Bone marrow (tissue), 2 donors: ENCODE measurements around the gene UBR3.

Experiments
- DNase-seq, 2 donors: peaks; one replicate each; lab custom pipeline; 2025; lab: John Stamatoyannopoulos, UW

Gene UBR3

GRCh38 chr2:170052151-170052550, 224.9 kb downstream of the UBR3 start:
- no peak for DNase-seq

DNA sequence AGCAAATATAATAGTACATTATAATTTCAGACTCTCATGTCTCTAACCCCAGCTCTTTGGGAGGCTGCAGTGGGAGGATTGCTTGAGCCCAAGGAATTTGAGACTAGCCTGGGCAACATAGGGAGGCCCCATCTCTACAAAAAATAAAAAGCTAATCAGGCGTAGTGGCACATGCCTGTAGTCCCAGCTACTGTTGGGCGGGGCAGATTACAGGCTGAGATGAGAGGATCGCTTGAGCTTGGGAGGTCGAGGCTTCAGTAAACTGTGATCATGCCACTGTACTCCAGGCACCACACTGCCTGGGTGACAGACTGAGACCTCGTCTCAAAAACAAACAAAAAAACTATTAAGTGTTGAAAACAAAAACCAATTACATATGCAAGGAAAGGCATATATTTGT, 227.7 kb downstream of the UBR3 start:
- DNase-seq: no peak

DNA sequence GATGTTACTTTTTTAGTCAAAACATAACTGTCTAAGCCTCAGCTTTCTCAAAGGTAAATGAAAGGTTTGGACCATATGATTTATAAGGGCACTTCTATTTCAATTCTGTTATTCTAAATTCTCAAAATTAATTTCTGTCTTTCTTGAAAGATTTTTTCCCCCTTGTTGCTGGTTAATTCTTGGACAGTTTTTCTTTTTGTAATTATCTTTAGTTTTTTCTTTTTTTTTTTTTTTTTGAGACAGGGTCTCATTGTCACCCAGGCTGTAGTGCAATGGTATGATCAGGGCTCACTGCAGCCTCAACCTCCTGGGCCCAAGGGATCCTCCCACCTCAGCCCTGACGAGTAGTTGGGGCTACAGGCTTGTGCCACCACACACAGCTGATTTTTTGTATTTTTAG, 229.6 kb downstream of the UBR3 start:
- DNase-seq: no peak

DNA sequence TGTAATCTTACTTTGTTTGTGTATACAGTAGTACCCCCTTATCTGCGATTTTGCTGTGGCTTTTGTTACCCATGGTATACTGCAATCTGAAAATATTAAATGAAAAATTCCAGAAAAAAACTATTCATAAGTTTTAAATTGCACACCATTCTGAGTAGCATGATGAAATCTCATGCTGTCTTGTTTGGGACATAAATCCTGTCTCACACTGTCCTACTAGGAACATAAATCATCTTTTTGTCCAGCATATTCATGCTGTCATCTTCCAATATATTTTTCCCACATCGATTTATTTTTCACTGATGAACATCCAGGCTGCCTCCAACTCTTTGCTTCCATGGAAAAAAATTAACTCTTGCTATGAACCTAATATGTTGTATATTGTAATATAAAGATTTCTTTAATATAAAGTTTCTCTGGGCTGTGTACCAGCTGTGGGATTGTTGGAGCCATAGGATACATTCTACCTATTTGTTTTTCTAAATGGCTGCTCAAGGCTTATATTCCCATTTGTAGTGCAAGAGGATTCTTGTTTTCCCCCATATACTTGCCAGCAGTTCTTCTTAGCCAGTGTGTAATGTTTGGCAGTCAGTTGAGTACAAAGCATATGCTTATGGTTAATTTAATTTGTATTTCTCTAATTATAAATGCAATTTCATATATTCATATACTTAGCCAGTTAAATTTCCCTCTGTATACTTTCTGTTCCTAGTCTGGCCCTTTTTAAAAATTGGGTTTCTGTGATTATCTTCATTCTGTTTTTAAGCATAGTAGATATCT, 236.4 kb downstream of the UBR3 start:
- DNase-seq: no peak

DNA sequence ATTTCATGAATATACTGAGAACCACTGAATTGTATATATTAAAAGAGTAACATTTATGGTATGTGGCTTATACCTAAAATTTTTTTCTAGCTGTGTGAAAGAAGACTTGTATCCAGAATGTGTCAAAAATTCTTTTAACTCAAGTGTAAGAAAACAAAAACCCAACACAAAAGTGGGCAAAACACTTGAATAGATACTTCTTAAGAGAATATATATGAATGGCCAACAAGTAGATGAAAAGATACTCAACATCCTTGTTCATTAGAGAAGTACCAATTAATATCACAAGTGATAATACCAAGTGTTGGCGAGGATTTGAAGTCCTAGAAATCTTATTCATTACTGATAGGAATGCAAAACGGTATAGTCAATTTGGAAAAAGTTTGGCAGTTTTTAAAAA, 243.5 kb downstream of the UBR3 start:
- no peak for DNase-seq

- no peak for DNase-seq
These were observed 246.0 kb downstream of the UBR3 start for GRCh38 chr2:170073288-170073687.

DNA sequence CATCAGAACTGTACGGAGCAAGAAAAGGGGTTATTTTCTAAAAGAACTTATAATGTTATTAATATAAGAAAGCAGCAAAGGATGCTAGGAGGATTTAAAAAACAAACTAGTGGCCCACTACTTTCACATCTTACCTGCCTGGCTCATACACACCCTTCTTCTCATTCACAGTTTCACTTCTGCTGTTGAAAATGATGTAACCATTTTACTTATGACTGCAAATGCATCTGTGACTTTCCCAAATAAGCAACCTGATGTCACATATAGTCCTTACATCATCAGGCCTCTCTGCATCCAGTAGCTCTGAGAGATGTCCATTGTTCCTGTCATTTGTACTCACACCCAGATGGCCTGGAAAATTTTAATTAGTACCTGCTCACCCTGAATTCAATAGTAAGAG, 248.9 kb downstream of the UBR3 start:
- no peak for DNase-seq

DNA sequence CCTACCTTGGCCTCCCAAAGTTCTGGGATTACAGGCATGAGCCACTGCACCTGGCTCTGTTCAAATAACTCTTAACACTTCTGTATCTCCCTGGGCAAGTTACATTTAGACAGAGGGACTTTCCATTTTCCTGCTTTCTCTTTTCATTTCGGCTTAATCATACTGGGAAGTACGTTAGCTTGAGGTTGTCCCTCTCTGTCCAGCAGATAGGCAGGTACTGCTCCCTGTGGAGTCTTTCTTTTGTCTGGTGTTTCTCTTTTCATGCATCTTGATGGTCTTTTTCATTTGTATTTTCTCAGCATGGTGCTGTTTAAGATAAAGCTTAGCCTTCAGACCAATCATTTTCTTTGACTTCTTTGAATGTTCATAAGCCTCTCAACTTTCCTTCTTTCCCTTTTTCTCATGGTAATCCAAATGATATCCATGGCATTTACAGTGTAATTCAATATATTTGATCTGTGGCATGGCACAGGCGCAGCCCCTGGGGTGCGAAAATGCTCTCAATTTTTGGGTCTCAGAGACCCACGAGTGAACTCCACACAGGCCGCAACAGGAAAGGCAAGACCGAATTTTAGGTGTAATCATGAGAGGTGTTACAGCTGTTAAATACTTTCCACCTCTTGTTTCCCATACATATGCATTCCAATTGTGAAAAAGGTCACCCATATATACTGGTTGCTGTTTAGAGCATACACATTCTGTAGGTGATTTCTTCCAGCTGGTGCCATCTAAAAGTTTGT, 250.7 kb downstream of the UBR3 start:
- no peak for DNase-seq

DNA sequence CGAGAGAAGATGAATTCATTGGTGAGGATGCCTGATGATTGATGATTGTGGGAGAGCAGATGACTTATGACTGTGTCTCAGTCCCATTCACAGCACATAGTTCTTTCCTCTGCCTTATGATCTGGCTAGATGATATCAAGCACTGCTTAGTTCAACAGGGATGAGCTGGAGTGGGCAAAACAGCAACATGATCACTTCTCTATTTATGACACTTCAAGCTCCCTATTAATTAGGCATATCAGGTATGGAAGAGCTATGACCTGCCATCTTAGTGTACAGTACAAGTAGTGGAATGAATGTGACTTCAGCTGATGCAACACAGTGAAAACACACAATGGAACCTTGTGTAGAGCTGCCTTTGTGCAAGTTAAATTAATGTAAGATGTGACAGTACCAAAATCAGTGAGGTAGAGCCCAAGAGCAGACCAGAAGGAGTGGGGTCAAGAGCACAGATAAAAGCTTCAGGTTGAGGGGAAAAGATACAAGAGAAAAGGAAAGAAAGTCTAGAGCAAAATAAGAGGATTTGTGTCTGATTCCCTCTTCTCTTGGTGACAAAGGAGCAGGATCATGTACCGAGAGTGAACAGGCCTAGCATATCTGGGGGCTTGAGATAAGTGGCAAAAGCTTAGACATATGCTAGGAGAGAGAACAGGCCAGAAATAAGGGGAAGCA, 257.7 kb downstream of the UBR3 start:
- no peak for DNase-seq

GRCh38 chr2:170086117-170086688, 258.9 kb downstream of the UBR3 start:
- no peak for DNase-seq

DNA sequence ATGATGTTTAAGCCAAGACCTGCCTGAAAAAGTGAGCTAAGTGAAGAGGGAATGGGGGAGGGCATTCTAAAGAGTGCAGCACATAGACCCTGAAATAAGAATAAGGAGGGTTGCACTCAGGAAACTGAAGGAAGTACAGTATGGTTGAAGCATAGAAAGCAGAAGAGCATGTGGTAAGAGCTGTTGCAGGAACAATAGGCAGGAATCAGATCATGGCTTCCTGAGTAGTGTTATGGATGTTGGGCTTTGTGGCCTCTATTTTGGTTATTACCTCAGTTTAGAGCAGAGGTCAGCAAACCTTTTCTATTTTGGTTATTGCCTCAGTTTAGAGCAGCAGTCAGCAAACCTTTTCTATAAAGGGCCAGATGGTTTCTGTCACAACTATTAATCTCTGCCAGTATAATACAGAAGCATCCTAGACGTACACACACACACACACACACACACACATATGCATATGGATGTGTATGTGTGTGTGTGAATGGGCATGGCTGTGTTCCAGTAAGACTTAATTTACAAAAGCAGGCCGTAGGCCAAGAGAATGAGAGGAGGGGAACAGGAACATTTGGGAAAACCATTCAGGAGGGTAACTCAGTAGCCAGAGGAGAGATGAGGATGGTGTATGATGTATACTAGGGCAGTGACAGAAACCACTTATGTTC, 259.6 kb downstream of the UBR3 start:
- DNase-seq: no peak

GRCh38 chr2:170087413-170087793, 260.1 kb downstream of the UBR3 start:
- DNase-seq: no peak

DNA sequence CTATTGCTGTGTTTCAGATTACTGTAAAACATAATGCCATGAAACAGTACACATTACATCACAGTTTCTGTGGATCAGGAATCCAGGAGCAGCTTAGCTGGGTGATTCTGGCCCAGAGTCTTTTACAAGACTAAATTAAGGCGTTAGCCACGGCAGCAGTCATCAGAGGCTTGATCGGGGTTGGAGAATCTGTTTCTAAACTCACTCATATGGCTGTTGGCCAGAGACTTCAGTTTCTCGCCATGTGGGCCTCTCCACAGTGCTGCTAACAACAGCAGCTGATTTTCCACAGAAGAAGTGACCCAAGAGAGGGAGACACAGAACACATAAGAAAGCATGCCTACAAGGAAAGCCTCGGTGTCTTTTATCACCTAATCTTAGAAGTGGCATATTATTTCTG, 261.5 kb downstream of the UBR3 start:
- DNase-seq: no peak

- DNase-seq: no peak
These were observed 263.0 kb downstream of the UBR3 start for GRCh38 chr2:170090229-170090628.

GRCh38 chr2:170091436-170091835, 264.2 kb downstream of the UBR3 start:
- DNase-seq: no peak

GRCh38 chr2:170092436-170093060, 265.3 kb downstream of the UBR3 start:
- no peak for DNase-seq

DNA sequence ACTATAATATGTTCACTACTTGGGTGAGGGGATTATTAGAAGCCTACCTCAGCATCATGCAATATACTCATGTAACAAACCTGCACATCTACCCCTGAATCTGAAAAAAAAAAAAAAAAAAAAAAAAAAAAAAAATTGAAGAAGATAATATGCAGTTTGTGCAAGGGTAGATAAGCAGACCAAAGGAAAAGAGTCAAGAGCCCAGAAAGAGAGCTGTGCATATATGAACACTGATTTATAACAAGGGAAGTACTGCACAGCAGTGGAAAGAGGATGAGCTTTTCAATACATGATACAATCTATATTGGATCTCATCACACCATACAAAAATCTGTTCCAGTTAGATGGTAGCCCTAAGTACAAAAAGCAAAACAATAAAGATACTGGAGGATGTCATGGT, 268.1 kb downstream of the UBR3 start:
- no peak for DNase-seq

GRCh38 chr2:170098626-170099312, 271.5 kb downstream of the UBR3 start:
- DNase-seq: no peak

- DNase-seq: no peak
These were observed 274.5 kb downstream of the UBR3 start for GRCh38 chr2:170101789-170102188.

- no peak for DNase-seq
These were observed 279.0 kb downstream of the UBR3 start for GRCh38 chr2:170106102-170106840.
